Activated CD4-positive, alpha-beta memory T cell treated with anti-CD3 and anti-CD28 coated beads for 36 hours (primary cell): ENCODE results near the gene EVA1A. TPM values are rescaled to one million over a fixed set of nuclear protein-coding genes. Genes with fewer than 3 reads are reported as not detected.

Source experiments
- CTCF ChIA-PET: fragments of 350-600 bp; sonication (Branson Sonifier 250); formaldehyde crosslinking; loops from one replicate; lab custom pipeline; 2021; ENCODE audit warnings: antibody characterized with exemption, inconsistent platforms; lab: Charles Lee
- POLR2A ChIA-PET: fragments of 350-600 bp; sonication (Branson Sonifier 250); formaldehyde crosslinking; loops from one replicate; lab custom pipeline; 2021; ENCODE audit warnings: antibody characterized with exemption; lab: Charles Lee
- DNase-seq: peaks from one replicate; pipeline ENCODE4 v3.0.0-alpha.2; 2020
- H3K27ac Mint-ChIP-seq: one replicate; pipeline ENCODE4 v1.8.0; 2021; ENCODE audit warnings: mixed read lengths
- H3K27me3 Mint-ChIP-seq: one replicate; pipeline ENCODE4 v1.8.0; 2021; ENCODE audit warnings: mixed read lengths
- H3K36me3 Mint-ChIP-seq: one replicate; pipeline ENCODE4 v1.8.0; 2021; ENCODE audit warnings: mixed read lengths
- H3K4me1 Mint-ChIP-seq: one replicate; pipeline ENCODE4 v1.8.0; 2021; ENCODE audit warnings: low read depth, mixed read lengths
- H3K4me3 Mint-ChIP-seq: one replicate; pipeline ENCODE4 v1.8.0; 2021; ENCODE audit warnings: mild to moderate bottlenecking, mixed read lengths
- H3K9me3 Mint-ChIP-seq: one replicate; pipeline ENCODE4 v1.8.0; 2021; ENCODE audit warnings: mixed read lengths
- intact Hi-C: fragments of 100-400 bp; cut with micrococcal nuclease; formaldehyde crosslinking; loops from one replicate; pipeline ENCODE4 v1.15.1; 2023
- total RNA-seq, 2 experiments: library from RNA; stranded (reverse); gene quantifications; one replicate each; pipeline ENCODE4 v1.2.3, GENCODE V29; 2021

Gene EVA1A
- total RNA-seq, 2 experiments from 2014 or later: not detected

DNA sequence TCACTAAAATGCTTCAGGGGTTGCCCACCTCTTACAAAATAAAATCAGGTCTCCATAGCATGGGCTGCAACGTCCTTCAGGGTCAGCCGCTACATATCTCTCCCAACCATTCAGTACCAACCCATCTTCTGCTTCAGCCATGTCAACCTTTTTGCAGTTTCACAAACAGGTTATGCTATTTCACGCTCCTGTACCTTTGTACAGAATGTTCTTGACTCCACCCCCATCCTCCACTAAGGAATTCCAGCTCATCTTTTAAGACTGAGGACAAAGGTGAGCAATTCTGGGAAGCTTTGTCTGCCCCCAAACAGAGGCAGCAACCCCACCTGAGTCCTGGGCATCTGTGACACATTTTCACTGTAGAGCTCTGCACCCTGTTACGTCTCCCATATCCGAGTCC is 8.8 kb upstream of the EVA1A start:
- Mint-ChIP-seq H3K27ac (no peak overlapping the region), H3K27me3 (peaks cover 35% of the 10 kb centered on the region), H3K9me3 (no peaks in the 10 kb centered on the region), H3K4me3 (no peak overlapping the region), H3K36me3 (no peaks in the 10 kb centered on the region), H3K4me1 (peaks cover 4% of the 10 kb centered on the region)
- DNase-seq: no peak
- ChIA-PET CTCF (interaction anchor here (0.6 kb wide), 1 partner anchor 59 kb away, joined by 3 read pairs; no protein-coding TSS in a partner anchor), POLR2A (no interaction called here)
- intact Hi-C loops: no loop called here

GRCh38 chr2:75568174-75568573 is 7.4 kb upstream of the EVA1A start:
- peaks cover 4% of the 10 kb centered on the region for H3K4me1 Mint-ChIP-seq
- POLR2A ChIA-PET: no interaction called here

DNA sequence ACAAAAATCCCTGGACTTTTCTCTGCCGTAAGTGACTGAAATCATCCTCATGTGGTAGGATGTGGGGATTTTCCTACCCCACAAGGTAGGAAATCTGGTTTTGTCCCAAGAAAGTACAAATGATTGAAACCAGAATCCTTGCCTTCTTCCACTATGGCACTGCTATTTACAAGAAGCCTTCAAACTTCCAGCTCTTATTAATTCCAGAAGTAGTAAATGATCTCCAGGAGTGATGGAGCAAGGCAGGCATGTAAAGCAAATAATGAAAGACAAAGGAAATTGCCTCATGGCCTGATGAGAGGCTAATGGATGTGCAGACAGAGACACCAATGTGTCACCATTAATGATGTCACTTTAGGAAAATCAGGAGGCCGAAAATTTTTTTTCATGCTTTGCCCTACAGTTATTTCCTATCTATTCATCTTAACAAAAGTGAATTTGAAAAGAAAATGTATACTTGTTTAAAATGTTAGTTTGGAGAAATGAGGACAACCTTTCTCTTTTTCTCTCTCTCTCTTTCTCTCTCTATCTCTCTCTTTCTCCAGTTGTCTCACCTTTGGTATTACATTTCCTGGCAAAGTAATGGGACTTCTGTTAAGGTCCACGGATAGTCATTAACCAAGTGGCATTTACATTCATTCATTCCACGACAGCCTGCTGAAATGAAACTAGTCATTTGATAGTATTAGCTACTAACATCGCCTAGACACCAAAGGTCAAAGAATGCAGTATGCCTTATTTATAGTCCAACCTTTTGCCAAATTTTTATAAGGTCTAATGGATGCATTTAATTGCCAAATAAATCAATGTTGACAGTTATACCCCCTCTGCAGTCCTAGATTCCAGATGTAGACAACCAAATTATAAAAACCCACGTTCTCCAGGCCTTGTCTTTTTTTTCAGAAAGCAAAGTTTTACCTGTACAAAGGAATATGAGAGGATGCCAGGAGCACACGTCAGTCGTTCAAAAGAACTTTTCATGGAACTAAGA is 5.0 kb upstream of the EVA1A start:
- intact Hi-C loops: no loop called here
- no peaks in the 10 kb centered on the region for H3K36me3 Mint-ChIP-seq
- peaks cover 4% of the 10 kb centered on the region for H3K4me1 Mint-ChIP-seq
- ChIA-PET POLR2A (no interaction called here), CTCF (interaction anchor here (0.7 kb wide), 1 partner anchor 245 kb away, joined by 3 read pairs; no protein-coding TSS in a partner anchor)
- DNase-seq: no peak
- no peaks in the 10 kb centered on the region for H3K9me3 Mint-ChIP-seq
- H3K27ac Mint-ChIP-seq: no peak overlapping the region
- H3K4me3 Mint-ChIP-seq: no peak overlapping the region
- H3K27me3 Mint-ChIP-seq: peaks cover 41% of the 10 kb centered on the region

More at GRCh38 chr2:75568174-75568573, 7.4 kb upstream of the EVA1A start:
- CTCF ChIA-PET: no interaction called here
- no peak for DNase-seq
- Mint-ChIP-seq H3K4me3 (no peak overlapping the region), H3K9me3 (no peaks in the 10 kb centered on the region), H3K36me3 (no peaks in the 10 kb centered on the region), H3K27ac (no peak overlapping the region), H3K27me3 (peaks cover 41% of the 10 kb centered on the region)
- intact Hi-C loops: no loop called here

GRCh38 chr2:75564713-75565359 is 4.1 kb upstream of the EVA1A start:
- POLR2A ChIA-PET: no interaction called here
- intact Hi-C loops: loop anchor here (5.0 kb wide), 1 partner anchor 42 kb away; no protein-coding TSS in a partner anchor
- CTCF ChIA-PET: interaction anchor here (0.7 kb wide), 1 partner anchor 244 kb away, joined by 3 read pairs; no protein-coding TSS in a partner anchor
- DNase-seq: no peak
- no peak overlapping the region for H3K4me3 Mint-ChIP-seq
- H3K9me3 Mint-ChIP-seq: no peaks in the 10 kb centered on the region
- H3K4me1 Mint-ChIP-seq: peaks cover 8% of the 10 kb centered on the region
- no peaks in the 10 kb centered on the region for H3K36me3 Mint-ChIP-seq
- peaks cover 44% of the 10 kb centered on the region for H3K27me3 Mint-ChIP-seq
- no peak overlapping the region for H3K27ac Mint-ChIP-seq

GRCh38 chr2:75564026-75564688 is 3.4 kb upstream of the EVA1A start:
- CTCF ChIA-PET: no interaction called here
- no peaks in the 10 kb centered on the region for H3K36me3 Mint-ChIP-seq
- no peaks in the 10 kb centered on the region for H3K9me3 Mint-ChIP-seq
- H3K4me3 Mint-ChIP-seq: no peak overlapping the region
- DNase-seq: no peak
- H3K27ac Mint-ChIP-seq: no peak overlapping the region
- intact Hi-C loops: loop anchor here (5.0 kb wide), 1 partner anchor 43 kb away; no protein-coding TSS in a partner anchor
- peaks cover 10% of the 10 kb centered on the region for H3K4me1 Mint-ChIP-seq
- peaks cover 43% of the 10 kb centered on the region for H3K27me3 Mint-ChIP-seq
- POLR2A ChIA-PET: no interaction called here

GRCh38 chr2:75563591-75563990 is 2.9 kb upstream of the EVA1A start:
- Mint-ChIP-seq H3K4me3 (no peak overlapping the region), H3K9me3 (no peaks in the 10 kb centered on the region), H3K36me3 (no peaks in the 10 kb centered on the region), H3K4me1 (peaks cover 10% of the 10 kb centered on the region), H3K27me3 (peaks cover 45% of the 10 kb centered on the region), H3K27ac (no peak overlapping the region)
- no peak for DNase-seq
- intact Hi-C loops: loop anchor here (5.0 kb wide), 1 partner anchor 44 kb away; no protein-coding TSS in a partner anchor
- POLR2A ChIA-PET: no interaction called here
- CTCF ChIA-PET: no interaction called here

GRCh38 chr2:75562513-75562864 is 1.8 kb upstream of the EVA1A start:
- no peaks in the 10 kb centered on the region for H3K9me3 Mint-ChIP-seq
- H3K36me3 Mint-ChIP-seq: no peaks in the 10 kb centered on the region
- peaks cover 10% of the 10 kb centered on the region for H3K4me1 Mint-ChIP-seq
- POLR2A ChIA-PET: no interaction called here
- no peak overlapping the region for H3K27ac Mint-ChIP-seq
- peaks cover 47% of the 10 kb centered on the region for H3K27me3 Mint-ChIP-seq
- no peak overlapping the region for H3K4me3 Mint-ChIP-seq
- intact Hi-C loops: loop anchor here (5.0 kb wide), 1 partner anchor 45 kb away; no protein-coding TSS in a partner anchor
- CTCF ChIA-PET: no interaction called here
- no peak for DNase-seq

DNA sequence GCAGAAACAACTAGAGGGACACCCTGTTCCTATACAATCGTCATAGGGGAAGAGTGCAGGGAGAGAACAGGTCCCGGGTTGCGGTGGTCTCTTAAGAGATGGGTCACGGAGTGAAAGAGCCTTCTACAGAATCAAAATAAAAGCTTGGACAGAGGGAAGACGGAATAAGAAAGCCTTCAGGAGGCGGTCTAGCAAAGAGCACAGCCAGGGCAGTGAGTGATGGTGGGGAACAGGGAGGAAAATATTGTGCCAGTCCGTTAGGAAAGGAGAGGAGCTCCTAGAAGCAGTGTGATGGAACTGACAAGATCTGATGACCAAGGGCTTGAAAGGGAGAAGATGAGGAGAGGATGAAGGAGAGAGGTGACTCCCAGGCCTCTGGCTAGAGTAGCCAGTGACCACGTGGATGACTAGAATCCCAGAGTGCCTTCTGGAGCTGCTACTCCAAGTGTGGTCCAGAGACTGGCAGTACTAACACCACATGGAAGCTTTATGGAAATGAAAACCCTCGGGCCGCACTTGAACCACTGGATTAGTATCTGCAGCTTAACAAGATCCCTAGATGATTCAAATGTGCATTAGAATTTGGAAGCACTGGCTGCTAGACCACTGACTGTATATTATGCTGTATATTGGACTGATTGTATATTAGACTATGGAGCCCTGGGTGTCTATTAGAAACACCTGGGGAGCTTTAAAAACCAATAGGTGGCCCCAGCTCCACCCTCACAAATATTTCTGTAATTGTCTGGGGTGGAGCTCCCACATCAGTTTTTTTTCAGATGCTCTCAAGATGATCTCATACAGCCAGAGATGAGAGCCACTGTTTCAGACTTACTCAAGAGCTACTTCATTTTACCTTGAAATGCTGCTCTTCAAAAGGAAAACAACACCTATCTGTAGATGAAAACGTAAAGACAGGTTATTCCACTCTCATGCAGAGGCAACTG is 1.1 kb upstream of the EVA1A start:
- H3K27me3 Mint-ChIP-seq: peaks cover 47% of the 10 kb centered on the region
- no peak for DNase-seq
- no peaks in the 10 kb centered on the region for H3K36me3 Mint-ChIP-seq
- no peak overlapping the region for H3K4me3 Mint-ChIP-seq
- CTCF ChIA-PET: interaction anchor here (0.6 to 1.0 kb wide), 2 partner anchors 50 to 630 kb away, joined by 3 read pairs; no protein-coding TSS in a partner anchor
- intact Hi-C loops: loop anchor here (5.0 kb wide), 1 partner anchor 45 kb away; no protein-coding TSS in a partner anchor
- POLR2A ChIA-PET: no interaction called here
- H3K9me3 Mint-ChIP-seq: no peaks in the 10 kb centered on the region
- peaks cover 10% of the 10 kb centered on the region for H3K4me1 Mint-ChIP-seq
- H3K27ac Mint-ChIP-seq: no peak overlapping the region

DNA sequence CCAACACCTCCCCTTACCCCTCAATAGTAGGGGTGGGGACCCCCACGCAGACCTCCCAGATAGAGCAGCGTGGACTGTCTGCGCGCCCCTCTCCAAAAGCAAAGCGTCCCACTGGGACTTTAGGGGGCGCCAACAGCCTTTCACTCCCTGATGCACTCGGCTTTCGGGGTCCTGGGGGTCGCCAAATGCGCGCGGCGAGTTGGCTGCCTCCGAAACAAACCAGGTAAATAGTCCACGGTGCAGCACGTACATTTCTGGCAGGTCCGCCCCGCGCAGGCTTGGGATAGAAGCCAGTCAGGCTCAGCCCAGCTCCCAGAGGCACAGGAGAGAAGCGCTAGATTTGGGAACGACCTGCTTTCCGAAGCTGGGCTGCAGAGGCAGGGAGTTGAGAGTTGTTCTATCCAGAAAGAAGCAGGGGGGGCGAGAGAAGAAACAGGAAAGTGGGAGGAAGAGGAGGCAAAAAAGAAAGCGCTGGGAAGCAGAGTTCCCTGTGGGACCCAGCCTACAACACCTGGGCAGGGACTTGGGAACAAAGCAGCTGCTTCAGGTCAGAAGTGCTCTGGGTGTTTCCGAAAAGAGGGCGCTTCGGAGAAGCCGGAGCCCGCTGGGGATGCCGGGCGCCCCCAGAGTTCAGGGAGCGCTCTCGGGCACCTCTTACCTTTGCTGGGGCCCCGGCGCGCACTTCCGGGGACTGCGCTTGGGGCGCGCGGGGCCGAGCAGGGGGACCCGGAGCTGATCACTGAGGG is 544 bp downstream of the EVA1A start:
- H3K36me3 Mint-ChIP-seq: no peaks in the 10 kb centered on the region
- peaks cover 10% of the 10 kb centered on the region for H3K4me1 Mint-ChIP-seq
- DNase-seq: no peak
- peak overlapping the region; percentile 51 for H3K4me3 Mint-ChIP-seq
- no peak overlapping the region for H3K27ac Mint-ChIP-seq
- no peaks in the 10 kb centered on the region for H3K9me3 Mint-ChIP-seq
- intact Hi-C loops: loop anchor here (5.0 kb wide), 1 partner anchor 47 kb away; no protein-coding TSS in a partner anchor
- CTCF ChIA-PET: interaction anchor here (1.5 kb wide), 1 partner anchor 48 kb away, joined by 3 read pairs; no protein-coding TSS in a partner anchor
- POLR2A ChIA-PET: no interaction called here
- H3K27me3 Mint-ChIP-seq: peaks cover 43% of the 10 kb centered on the region

GRCh38 chr2:75559680-75560021 is 1.1 kb downstream of the EVA1A start:
- DNase-seq: no peak
- ChIA-PET POLR2A (no interaction called here), CTCF (interaction anchor here (1.5 kb wide), 1 partner anchor 49 kb away, joined by 3 read pairs; no protein-coding TSS in a partner anchor)
- peaks cover 10% of the 10 kb centered on the region for H3K4me1 Mint-ChIP-seq
- H3K27me3 Mint-ChIP-seq: peaks cover 43% of the 10 kb centered on the region
- no peaks in the 10 kb centered on the region for H3K9me3 Mint-ChIP-seq
- no peaks in the 10 kb centered on the region for H3K36me3 Mint-ChIP-seq
- H3K27ac Mint-ChIP-seq: no peak overlapping the region
- H3K4me3 Mint-ChIP-seq: no peak overlapping the region
- intact Hi-C loops: loop anchor here (5.0 kb wide), 1 partner anchor 48 kb away; no protein-coding TSS in a partner anchor
